Smooth muscle cell (in vitro differentiated cells): ENCODE data around the gene MAP2K5. TPM values are rescaled to one million over a fixed set of nuclear protein-coding genes. Genes with fewer than 3 reads are reported as not detected.

Experiments
- DNase-seq: peaks from one replicate; lab custom pipeline; 2025; ENCODE audit not compliant: unreplicated experiment; lab: John Stamatoyannopoulos, UW
- H2AFZ ChIP-seq: fragments of 200-600 bp; sonication (generic); 2 replicates; pipeline ENCODE4 v1.6.0; 2016; ENCODE audit warnings: antibody characterized with exemption, low read depth, mild to moderate bottlenecking
- H3F3A ChIP-seq: fragments of 200-600 bp; sonication (generic); 2 replicates; pipeline ENCODE4 v1.6.0; 2017; ENCODE audit warnings: antibody characterized with exemption, low read depth
- H3K27ac ChIP-seq: fragments of 200-600 bp; sonication (generic); 2 replicates; pipeline ENCODE4 v1.5.1; 2016; ENCODE audit warnings: low read depth, mild to moderate bottlenecking
- H3K27me3 ChIP-seq: fragments of 200-600 bp; sonication (generic); 2 replicates; pipeline ENCODE4 v1.6.1; 2016; ENCODE audit warnings: low read depth, mild to moderate bottlenecking
- H3K36me3 ChIP-seq: fragments of 200-600 bp; sonication (generic); 2 replicates; pipeline ENCODE4 v1.5.1; 2016; ENCODE audit warnings: low read depth
- H3K4me1 ChIP-seq: fragments of 200-600 bp; sonication (generic); 2 replicates; pipeline ENCODE4 v1.5.1; 2016; ENCODE audit warnings: low read depth
- H3K4me2 ChIP-seq: fragments of 200-600 bp; sonication (generic); 2 replicates; pipeline ENCODE4 v1.6.0; 2016; ENCODE audit warnings: mild to moderate bottlenecking
- H3K4me3 ChIP-seq: fragments of 200-600 bp; sonication (generic); 2 replicates; pipeline ENCODE4 v1.5.1; 2016; ENCODE audit warnings: mild to moderate bottlenecking
- H3K79me2 ChIP-seq: fragments of 200-600 bp; sonication (generic); 2 replicates; pipeline ENCODE4 v1.6.0; 2016; ENCODE audit warnings: low read depth, mild to moderate bottlenecking
- H3K9ac ChIP-seq: fragments of 200-600 bp; sonication (generic); 2 replicates; pipeline ENCODE4 v1.6.0; 2016; ENCODE audit warnings: low read depth
- H3K9me3 ChIP-seq: fragments of 200-600 bp; sonication (generic); replicated peaks from 2 replicates; pipeline ENCODE4 v1.5.1; 2016; ENCODE audit warnings: low read depth
- H4K20me1 ChIP-seq: fragments of 200-600 bp; sonication (generic); 2 replicates; pipeline ENCODE4 v1.6.0; 2016; ENCODE audit warnings: low read depth
- CTCF ChIP-seq: fragments of 200-600 bp; sonication (generic); IDR thresholded peaks from 2 replicates; pipeline ENCODE4 v1.5.1; 2017; ENCODE audit warnings: borderline replicate concordance, mild to moderate bottlenecking, antibody characterized with exemption; ENCODE audit not compliant: insufficient read depth, poor library complexity, severe bottlenecking
- WGBS: methylation state at CpG from one replicate; pipeline ENCODE4 v1.1.7; 2016; ENCODE audit warnings: low lambda C conversion rate; 5-methylcytosine and 5-hydroxymethylcytosine counted together
- polyA plus RNA-seq: library from polyadenylated mRNA; unstranded; fragments of >200 nt; fragmentation: Nextera tagmentation; extraction: Ambion mirVana; gene quantifications from 2 replicates; pipeline ENCODE4 v1.2.1, GENCODE V29; 2016
- total RNA-seq: library from RNA; depleted of rRNA; stranded (reverse); fragments of >200 nt; gene quantifications from 2 replicates; pipeline ENCODE4 v1.2.3, GENCODE V29; 2014

Gene MAP2K5
- total and polyA plus RNA-seq, 2 experiments from 2014 or later: 4.4 to 7.4 TPM

GRCh38 chr15:67575039-67575502 is 32.6 kb downstream of the MAP2K5 start:
- 78% methylated on average over 4 of the region's 4 CpGs for WGBS
- no peaks in the 10 kb centered on the region for H3K27me3 ChIP-seq
- no peaks in the 10 kb centered on the region for H3F3A ChIP-seq
- no peak overlapping the region for H3K9ac ChIP-seq
- H3K79me2 ChIP-seq: no peaks in the 10 kb centered on the region
- H3K9me3 ChIP-seq: no peaks in the 10 kb centered on the region
- H3K36me3 ChIP-seq: no peaks in the 10 kb centered on the region
- no peak overlapping the region for H3K4me3 ChIP-seq
- no peak for DNase-seq
- H3K27ac ChIP-seq: no peak overlapping the region
- H2AFZ ChIP-seq: no peak overlapping the region
- peaks cover 4% of the 10 kb centered on the region for H4K20me1 ChIP-seq
- peaks cover 6% of the 10 kb centered on the region for H3K4me1 ChIP-seq
- no peak overlapping the region for H3K4me2 ChIP-seq
- TF ChIP-seq CTCF: no peak

- no peak for TF ChIP-seq CTCF
Measured at GRCh38 chr15:67578020-67578600, 35.6 kb downstream of the MAP2K5 start.

GRCh38 chr15:67579164-67579563 is 36.7 kb downstream of the MAP2K5 start:
- no peak overlapping the region for H3K4me2 ChIP-seq
- H4K20me1 ChIP-seq: peaks cover 4% of the 10 kb centered on the region
- no peak for TF ChIP-seq CTCF
- no peaks in the 10 kb centered on the region for H3K36me3 ChIP-seq
- DNase-seq: no peak
- H3K27ac ChIP-seq: no peak overlapping the region
- H3F3A ChIP-seq: no peaks in the 10 kb centered on the region
- WGBS: 89% methylated on average over 5 of the region's 5 CpGs
- no peaks in the 10 kb centered on the region for H3K27me3 ChIP-seq
- no peak overlapping the region for H3K9ac ChIP-seq
- peaks cover 6% of the 10 kb centered on the region for H3K4me1 ChIP-seq
- H3K9me3 ChIP-seq: no peaks in the 10 kb centered on the region
- H3K4me3 ChIP-seq: no peak overlapping the region
- no peaks in the 10 kb centered on the region for H3K79me2 ChIP-seq
- no peak overlapping the region for H2AFZ ChIP-seq

More at GRCh38 chr15:67578020-67578600, 35.6 kb downstream of the MAP2K5 start:
- H2AFZ ChIP-seq: no peak overlapping the region
- no peaks in the 10 kb centered on the region for H3K9me3 ChIP-seq
- no peak overlapping the region for H3K4me3 ChIP-seq
- no peaks in the 10 kb centered on the region for H3K27me3 ChIP-seq
- peaks cover 6% of the 10 kb centered on the region for H3K4me1 ChIP-seq
- H3F3A ChIP-seq: no peaks in the 10 kb centered on the region
- H3K27ac ChIP-seq: no peak overlapping the region
- H3K9ac ChIP-seq: no peak overlapping the region
- H3K36me3 ChIP-seq: no peaks in the 10 kb centered on the region
- H4K20me1 ChIP-seq: peaks cover 4% of the 10 kb centered on the region
- WGBS: 92% methylated on average over 4 of the region's 4 CpGs
- no peak for DNase-seq
- no peaks in the 10 kb centered on the region for H3K79me2 ChIP-seq
- H3K4me2 ChIP-seq: no peak overlapping the region

DNA sequence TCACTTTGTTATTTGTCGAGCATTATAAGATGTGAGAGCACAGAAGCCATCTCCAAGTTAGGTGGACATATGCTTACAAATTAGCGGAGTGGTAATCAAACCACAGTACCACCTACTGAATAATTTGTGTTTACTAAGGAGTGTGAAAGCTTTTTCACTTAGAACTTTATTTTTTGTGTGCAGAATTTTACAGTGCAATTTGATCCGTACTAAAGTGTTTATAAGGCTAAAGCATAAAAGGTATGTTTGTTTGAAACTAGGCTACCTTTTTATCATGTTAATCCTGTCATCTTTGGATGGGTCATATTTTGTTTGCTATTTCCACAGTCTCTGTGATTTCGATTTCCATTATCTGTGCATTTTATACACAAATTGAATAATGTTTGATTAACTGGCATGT is 37.5 kb downstream of the MAP2K5 start:
- Histone ChIP-seq H4K20me1 (peaks cover 4% of the 10 kb centered on the region), H3K9ac (no peak overlapping the region), H3K79me2 (no peaks in the 10 kb centered on the region), H2AFZ (no peak overlapping the region), H3K27me3 (no peaks in the 10 kb centered on the region), H3F3A (no peaks in the 10 kb centered on the region), H3K36me3 (no peaks in the 10 kb centered on the region), H3K4me3 (no peak overlapping the region), H3K9me3 (no peaks in the 10 kb centered on the region), H3K4me2 (no peak overlapping the region), H3K27ac (no peak overlapping the region), H3K4me1 (peaks cover 1% of the 10 kb centered on the region)
- WGBS: 93% methylated on average over 4 of the region's 4 CpGs
- no peak for TF ChIP-seq CTCF
- DNase-seq: no peak
